GM21447 (cell line): ENCODE data around the gene PRKAG1.
A peak's percentile ranks its signal among the peaks of the same experiment; 100 is the strongest.

ENCODE experiments used
- ATAC-seq: cut with Tn5 transposase; IDR thresholded peaks from one replicate; pipeline ENCODE4 v1.9.1; 2021; ENCODE audit not compliant: unreplicated experiment

PRKAG1 gene

DNA sequence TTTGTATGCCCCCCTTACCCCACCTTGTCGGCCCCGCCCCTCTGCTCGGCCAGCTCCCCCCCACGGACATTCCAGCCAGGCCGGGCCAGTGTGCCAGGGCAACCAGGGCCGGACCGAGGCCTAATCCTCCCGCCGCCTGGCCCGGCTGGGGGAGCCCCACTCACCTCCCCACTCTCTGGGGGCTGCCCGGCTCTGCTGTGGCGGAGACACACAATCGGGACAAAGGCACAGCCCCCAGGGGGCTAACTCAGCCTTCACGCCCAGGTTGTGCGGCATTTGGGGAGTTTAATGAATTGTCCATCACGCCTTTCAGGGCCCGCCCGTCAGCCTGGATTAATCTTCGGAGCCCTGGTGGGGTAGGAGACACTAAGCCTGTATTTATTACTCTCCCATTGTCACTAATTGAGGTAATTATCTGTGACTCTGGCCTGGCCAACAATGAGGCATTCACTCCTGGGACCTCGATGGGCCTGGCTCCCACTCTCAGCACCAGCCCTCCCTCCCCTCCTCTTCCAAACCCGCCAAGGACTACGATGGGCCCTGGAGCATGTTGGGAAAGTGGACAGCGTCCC, 31.8 kb downstream of the PRKAG1 start:
- ATAC-seq = no peak

DNA sequence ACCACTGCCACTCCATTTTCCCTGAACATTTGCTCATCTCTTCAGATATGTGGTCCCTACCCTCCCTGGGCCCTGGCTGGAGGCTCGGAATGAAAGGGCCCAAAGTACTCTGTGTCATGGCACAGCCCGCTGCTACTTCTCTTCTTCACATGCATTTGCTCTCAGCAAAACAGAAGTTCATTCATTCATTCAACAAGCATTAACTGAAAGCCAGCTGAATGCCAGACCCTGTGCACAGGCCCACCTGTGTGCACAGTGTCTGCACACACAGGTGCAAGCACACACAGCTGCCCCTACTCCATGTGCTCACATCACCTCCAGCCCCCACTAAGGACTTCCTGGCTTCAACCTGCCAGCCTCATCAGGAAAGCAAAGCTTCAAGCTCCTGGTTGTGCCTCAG, 32.7 kb downstream of the PRKAG1 start:
- no peak for ATAC-seq

DNA sequence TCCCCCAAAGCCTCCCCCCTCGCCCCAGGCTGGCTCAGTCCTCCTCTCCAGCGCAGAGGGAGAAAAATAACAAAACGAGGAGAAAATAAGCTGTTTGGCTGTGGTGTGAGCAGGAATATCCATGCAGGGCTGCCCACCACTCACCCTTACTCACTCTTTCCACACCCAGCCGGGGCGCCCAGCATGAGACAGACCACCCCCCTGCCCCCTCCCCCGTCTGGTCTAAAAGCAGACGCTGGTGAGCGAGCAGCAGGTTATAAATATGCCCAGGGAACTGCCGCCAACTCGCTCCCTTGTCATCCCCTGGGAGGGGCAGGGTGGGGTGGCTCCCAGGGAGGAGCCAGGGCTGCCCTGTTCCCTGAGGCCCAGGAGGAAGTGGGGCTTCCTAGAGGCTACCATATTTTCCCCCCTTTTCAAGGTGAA, 33.1 kb downstream of the PRKAG1 start:
- no peak for ATAC-seq

DNA sequence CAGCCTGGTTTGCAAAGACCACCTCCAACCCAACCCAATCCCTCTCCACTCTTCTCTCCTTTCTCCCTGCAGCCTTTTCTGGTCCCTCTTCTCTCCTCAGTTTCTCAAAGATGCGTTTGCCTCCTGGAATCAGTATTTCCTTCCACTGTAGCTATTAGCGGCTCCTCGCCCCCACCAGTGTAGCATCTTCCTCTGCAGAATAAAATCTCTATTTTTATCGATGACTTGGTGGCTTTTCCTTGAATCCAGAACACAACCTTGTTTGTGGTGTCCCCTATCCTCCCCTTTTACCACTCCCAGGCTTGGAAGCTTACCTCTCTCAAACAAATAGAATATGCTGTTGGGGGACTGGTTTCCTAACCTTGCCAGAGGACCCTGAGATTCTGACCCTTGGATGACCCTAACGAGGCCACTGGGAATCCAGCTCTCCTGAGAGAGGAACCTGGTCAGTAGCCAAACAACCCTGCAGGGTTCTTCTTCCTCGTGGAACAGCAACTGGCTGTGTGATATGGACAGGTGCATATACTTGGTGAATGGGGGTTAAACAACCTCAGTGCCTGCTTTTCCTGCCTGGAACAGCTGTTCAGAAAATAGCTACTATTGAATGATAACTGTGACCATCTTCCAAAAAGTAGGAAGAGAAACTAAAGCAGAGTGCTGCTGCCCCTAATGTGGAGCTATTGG, 36.0 kb downstream of the PRKAG1 start:
- ATAC-seq = no peak

DNA sequence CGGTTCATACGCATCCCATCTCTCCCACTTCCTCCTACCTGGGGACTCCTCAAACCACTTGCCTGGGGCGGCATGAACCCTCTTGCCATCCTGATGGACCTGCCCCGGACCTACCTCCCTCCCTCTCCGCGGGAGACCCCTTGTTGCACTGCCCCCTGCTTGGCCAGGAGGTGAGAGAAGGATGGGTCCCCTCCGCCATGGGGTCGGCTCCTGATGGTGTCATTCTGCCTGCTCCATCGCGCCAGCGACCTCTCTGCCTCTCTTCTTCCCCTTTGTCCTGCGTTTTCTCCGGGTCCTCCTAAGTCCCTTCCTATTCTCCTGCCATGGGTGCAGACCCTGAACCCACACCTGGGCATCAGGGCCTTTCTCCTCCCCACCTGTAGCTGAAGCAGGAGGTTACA, 36.8 kb downstream of the PRKAG1 start:
- ATAC-seq = no peak

DNA sequence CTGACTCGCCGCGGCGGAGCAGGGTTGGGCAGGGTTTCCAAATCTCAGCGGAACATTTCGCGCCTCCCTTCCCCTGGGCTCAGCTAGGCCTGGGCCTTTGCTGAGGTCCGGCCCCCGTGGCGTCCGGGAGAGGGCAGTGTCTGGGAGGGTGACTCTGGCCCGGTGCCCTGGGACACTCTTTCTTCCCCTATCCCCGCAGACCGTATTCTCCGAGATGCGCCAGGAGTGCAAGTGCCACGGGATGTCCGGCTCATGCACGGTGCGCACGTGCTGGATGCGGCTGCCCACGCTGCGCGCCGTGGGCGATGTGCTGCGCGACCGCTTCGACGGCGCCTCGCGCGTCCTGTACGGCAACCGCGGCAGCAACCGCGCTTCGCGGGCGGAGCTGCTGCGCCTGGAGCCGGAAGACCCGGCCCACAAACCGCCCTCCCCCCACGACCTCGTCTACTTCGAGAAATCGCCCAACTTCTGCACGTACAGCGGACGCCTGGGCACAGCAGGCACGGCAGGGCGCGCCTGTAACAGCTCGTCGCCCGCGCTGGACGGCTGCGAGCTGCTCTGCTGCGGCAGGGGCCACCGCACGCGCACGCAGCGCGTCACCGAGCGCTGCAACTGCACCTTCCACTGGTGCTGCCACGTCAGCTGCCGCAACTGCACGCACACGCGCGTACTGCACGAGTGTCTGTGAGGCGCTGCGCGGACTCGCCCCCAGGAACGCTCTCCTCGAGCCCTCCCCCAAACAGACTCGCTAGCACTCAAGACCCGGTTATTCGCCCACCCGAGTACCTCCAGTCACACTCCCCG, 37.4 kb downstream of the PRKAG1 start:
- ATAC-seq = no peak

DNA sequence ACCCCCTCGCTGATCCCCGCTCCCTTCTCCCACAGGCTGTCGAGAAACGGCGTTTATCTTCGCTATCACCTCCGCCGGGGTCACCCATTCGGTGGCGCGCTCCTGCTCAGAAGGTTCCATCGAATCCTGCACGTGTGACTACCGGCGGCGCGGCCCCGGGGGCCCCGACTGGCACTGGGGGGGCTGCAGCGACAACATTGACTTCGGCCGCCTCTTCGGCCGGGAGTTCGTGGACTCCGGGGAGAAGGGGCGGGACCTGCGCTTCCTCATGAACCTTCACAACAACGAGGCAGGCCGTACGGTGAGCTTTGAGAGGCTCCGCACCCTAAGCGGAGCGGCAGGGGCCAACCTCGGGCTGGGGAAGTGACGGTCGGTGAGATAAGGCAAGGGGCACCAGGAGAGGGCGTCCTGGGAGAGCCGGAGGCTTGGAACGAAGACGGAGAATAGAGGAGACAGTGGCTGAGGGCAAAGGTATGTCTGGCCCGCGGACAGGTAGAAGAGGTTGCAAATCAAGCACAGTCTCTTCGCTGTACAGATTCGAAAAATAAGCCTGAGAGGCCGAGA, 38.1 kb downstream of the PRKAG1 start:
- ATAC-seq = no peak

DNA sequence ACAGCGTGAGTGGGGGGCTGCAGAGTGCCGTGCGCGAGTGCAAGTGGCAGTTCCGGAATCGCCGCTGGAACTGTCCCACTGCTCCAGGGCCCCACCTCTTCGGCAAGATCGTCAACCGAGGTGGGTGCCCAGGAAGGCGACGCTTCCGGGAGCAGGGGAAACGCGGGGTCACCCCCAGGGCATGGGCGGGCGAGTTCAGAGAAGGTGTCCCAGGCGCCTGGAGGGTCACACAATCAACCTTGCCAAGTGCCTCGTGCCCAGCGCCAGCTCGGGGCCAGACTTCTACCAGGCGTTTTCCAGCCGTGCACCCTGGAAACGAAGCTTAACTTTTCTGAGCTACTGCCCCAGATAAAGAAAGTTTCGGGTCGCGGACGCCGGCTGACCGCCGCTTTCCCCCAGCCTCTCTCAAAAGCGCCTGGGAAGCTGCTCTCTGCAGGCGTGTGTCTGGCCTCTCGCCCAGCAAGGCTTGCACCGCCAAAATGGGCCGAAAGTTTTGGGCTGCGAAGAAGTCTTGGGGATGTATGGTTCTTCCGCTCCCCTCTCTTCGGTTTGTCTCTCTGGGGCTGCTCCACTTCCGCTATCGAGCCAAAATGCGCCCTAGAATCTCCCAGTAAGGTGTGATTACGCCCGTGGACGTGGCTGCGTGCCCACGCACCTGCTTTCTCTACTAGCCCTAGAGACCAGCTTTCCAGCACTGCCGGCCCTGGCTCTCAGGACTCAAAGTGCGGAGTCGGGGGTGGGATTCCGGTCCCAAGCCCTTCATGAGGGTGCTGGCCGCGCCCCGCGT, 38.8 kb downstream of the PRKAG1 start:
- ATAC-seq = no peak

DNA sequence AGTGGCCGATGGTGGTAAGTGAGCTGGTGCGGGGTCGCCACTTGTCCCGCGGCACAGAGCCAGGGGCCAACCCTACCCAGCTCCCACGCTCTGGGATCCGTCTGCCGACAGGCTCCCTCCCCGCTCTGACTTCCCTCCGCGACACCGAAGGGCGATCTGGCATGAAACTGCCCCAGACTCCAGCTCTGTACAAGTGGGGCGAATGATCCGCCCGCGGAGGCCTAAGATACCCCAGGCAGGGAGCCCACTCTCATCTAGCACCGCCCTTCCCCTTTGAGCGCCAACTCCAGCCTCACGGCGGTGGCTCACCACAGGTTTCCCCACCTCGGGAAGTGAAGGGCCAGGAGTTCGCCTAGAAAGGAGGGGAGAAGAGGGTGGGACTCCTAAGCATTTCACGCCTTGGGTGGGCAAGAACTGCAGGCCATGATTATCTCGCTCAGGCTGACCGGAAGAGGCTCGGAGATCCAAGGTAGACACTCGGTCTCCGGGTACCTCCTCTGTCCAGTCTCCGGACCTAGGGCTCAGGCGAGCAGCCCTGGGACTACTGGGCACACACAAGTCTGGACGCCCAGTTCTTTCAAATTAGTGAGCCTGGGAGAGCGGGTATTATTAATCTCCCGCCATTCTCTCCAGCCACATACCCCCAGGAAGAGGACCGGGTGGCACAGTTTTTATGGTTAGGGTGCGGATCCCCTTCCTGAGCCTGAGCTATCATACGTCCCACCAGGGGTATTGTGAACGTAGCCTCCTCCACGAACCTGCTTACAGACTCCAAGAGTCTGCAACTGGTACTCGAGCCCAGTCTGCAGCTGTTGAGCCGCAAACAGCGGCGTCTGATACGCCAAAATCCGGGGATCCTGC, 39.6 kb downstream of the PRKAG1 start:
- ATAC-seq = no peak

DNA sequence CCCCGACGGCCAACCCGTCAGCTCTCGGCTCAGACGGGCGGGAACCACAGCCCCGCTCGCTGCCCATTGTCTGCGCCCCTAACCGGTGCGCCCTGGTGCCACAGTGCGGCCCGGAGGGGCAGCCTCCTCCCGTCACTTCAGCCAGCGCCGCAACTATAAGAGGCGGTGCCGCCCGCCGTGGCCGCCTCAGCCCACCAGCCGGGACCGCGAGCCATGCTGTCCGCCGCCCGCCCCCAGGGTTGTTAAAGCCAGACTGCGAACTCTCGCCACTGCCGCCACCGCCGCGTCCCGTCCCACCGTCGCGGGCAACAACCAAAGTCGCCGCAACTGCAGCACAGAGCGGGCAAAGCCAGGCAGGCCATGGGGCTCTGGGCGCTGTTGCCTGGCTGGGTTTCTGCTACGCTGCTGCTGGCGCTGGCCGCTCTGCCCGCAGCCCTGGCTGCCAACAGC, 40.3 kb downstream of the PRKAG1 start, which contains the start of gene WNT1:
WNT1 (plus strand) TSS at position 32 of the 450 bp plus-strand sequence; CDS start at position 361, 329 bp downstream.
- ATAC-seq = no peak

DNA sequence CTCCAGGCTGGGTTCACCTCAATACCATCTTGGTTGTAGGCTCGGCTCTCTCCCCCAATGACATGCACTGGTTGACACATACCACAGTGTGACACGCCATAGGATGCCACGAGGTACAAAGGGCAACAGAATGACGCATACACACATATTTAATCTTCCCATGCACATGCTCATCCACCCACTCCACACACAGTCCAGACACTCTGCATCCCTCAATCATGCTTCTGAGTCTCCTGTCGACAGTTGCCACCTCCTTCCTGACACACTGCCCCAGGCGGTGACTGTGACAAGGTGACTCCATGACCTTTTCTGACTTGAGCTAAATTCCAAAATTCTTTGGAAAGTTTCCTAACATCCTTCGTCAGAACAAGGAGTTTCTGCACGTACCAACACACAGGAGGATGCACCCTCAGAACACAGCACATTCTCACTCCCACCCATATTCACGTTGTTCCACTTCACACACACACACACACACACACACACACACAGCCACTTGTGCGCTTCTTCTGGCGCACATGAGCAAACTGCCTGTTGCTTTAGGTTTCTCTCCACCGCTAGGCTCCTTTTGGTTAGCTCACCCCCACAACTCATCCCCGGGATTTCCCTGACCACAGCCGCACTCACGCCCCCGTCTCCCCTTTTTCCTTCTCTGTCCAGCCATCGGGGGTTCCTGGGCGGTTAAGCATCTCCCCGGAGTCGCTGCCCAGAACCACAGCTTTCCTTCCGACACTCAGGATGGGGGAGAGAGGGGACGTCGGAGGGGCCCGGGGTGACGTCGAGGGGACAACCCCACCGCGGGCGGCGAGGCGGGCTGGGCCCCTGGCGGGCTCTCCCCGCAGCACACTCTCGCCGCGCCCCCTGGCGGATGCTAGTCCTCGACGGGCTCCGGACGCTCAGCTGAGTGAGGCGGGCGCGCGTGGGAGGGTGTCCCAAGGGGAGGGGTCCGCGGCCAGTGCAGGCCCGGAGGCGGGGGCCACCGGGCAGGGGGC, 41.0 kb downstream of the PRKAG1 start:
- peak; percentile 52 for ATAC-seq

DNA sequence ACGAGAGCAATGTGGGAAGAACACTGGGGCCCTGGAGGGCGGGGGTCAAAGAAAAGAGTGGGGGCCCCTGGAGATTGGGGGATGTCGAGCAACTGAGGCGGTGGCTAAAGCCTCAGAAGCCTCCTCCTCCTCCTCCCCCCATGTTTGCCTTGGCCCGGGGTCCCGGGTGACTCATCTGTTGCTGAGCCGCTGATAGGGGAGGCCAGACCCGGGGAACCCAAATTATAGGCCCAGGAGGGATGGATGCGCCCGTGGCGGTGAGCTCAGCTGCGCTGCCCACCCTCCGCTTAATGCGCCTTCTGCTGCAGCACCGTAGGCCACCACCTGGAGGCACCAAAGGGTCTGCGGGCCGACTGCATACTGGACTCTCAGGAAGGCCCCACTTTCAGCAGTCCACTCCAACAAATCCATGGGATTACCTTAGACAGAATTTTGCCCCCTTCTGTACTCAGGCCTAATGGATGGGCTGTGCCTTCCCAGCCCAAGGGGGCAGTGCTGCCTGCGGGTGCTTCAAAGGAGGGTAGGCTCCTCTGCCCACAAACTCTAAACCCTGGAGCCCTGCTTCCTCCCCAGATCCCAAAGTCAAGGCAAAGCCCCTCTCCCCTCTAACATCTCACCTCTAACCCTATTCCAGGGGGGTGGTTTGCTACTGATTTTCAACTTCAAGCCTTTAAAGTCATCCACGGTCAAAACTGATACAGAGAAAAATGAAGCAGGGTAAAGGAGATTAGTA, 44.5 kb downstream of the PRKAG1 start:
- ATAC-seq = no peak

DNA sequence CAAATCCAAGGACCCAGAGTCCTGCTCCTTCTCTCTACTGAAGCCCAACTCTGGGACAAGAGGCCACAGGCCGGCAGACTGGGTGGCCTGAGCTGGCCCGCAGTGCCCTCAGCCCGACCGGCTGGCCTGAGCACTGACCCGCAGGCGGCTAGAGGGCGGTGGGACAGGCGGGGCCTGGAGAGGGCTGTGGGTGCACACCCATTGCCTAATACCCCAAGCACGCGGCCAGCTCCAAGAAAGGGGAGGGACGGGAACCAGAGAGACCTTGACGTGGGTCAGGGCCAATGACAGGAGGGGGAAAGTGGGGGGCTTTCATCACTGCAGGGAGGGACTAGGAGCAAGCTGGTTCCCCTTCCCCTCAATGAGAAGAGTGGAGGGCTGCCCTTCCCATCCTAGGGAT, 45.0 kb downstream of the PRKAG1 start:
- ATAC-seq = no peak

DNA sequence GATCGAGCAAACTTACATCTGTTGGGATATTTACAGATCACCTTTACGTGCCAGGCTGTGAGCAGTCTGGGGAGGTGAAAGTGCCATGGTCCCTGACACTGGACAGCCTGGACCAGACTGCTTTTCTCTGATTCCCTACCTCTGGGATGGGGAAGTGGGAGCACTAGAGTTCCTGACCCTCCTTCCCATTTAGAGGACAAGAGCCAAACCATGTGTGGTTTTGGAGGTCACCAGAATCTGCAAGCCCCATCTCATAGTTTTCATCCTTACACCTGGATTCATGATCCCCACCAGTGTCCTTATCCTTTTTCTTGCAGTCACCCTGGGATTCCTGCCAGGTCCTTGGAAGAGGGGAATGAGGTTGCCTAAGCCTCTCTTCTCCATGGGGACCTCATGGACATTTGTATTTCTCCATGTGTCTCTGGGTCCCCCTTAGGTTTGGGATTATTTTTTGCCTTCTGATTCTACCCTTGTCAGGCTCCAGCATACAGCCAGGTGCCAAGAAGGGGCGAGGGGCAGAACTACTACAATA, 45.6 kb downstream of the PRKAG1 start:
- no peak for ATAC-seq

DNA sequence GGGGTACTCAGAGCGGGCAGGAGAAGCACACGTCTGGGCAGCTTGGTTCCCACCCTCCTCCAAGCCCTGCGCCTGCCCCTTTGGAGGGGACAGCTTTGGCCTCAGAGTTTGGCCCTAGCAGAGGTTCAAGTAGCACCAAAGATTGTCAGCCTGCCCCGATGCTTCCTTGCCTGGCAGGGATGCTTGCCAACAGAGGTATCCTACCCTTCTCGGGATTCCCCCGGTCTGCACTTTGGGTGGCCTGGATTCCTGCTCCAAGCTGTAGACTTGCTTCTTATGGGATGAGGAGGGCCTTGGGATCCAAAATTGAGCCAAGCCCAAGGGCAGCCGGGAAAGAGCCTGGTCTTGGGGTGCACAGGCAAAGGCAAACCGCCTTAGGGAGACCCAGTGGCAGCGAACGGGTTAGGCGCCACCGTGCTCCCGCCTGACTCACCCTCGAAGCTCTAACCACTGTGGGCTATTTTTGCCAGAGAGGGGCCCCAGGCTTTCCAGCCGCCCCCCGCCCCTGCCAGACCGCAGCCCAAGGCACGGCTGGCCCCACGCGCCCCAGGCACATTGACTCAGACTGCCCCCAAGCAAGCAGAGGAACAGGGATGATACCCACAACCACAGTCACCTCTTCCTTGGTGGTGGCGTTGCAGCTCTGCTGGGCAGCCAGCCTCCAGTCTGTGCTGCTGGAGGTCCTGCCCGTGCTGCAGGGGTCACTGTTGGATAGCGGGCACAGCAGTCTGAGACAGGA, 46.2 kb downstream of the PRKAG1 start:
- ATAC-seq = no peak

DNA sequence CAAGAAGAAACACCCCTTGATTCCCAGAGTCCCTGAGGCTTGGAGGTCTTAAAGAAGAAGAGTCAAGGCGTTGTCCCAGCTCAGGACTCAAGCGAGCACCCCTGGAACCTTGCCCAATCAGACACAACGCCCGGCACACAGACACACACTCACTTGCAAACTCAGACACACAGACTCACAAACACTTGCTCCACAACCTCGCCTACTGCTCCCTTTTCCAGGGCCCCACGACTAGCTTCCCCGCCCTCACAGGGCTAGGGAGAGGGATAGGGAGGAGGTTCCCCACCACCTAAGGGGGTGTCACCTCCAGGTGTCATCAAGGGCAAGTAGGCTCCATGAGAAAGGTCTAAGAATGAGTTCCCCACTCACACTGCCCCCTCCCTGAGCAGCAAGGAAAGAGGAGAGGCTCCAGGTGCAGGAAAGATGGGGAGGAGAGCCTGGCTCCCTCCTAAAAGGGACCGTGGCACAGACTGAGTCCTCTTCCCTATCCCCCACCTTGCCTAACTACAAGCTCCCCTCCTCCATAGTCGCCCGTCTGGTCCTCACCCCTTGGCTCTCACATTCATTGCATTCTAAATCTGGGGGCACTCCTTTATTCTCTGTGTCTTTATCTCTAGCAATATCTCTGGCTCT, 47.8 kb downstream of the PRKAG1 start:
- ATAC-seq = no peak
